Ovary (tissue), 9 donors: ENCODE data around the gene GATAD2A. TPM values are rescaled to one million over a fixed set of nuclear protein-coding genes. Genes with fewer than 3 reads are reported as not detected.
A peak's percentile ranks its signal among the peaks of the same experiment; 100 is the strongest.

ENCODE experiments used
- DNase-seq, 5 donors: peaks; one replicate each; pipeline ENCODE4 v3.0.0-alpha.2; 2019 to 2020
- H3K27ac ChIP-seq, 2 donors: fragments of 200-600 bp; one replicate each; pipeline versions ENCODE4 v1.5.1 to v1.8.0; 2019 to 2022
- H3K27me3 ChIP-seq: fragments of 200-600 bp; one replicate; pipeline ENCODE4 v1.8.0; 2022
- H3K36me3 ChIP-seq: fragments of 200-600 bp; sonication (generic); one replicate; pipeline ENCODE4 v1.5.1; 2019
- H3K4me1 ChIP-seq: one replicate; pipeline ENCODE4 v1.8.1; 2013; ENCODE audit warnings: mild to moderate bottlenecking, moderate library complexity; ENCODE audit not compliant: insufficient read depth
- H3K4me3 ChIP-seq: fragments of 200-600 bp; sonication (generic); one replicate; pipeline ENCODE4 v1.5.1; 2017
- H3K9me3 ChIP-seq, 2 donors: fragments of 200-600 bp in 1 of 2; sonication (generic) in 1 of 2; one replicate each; pipeline versions ENCODE4 v1.5.1 to v1.8.1; 2013 to 2019; ENCODE audit warnings: mild to moderate bottlenecking in 1 of 2, moderate library complexity in 1 of 2
- CTCF ChIP-seq, 3 donors: fragments of 450-650 bp in 2 of 3; fragments of 200-600 bp in 1 of 3; IDR thresholded peaks; one replicate each; pipeline versions ENCODE4 v1.5.1 to v1.8.0; 2016 to 2022; ENCODE audit warnings: antibody characterized with exemption in 3 of 3, mild to moderate bottlenecking in 1 of 3
- EP300 ChIP-seq: sonication (generic); formaldehyde crosslinking; IDR thresholded peaks from one replicate; pipeline ENCODE4 v1.6.1; 2017; ENCODE audit warnings: antibody characterized with exemption
- POLR2A ChIP-seq: fragments of 450-650 bp; IDR thresholded peaks from one replicate; pipeline ENCODE4 v1.6.1; 2017; ENCODE audit warnings: antibody characterized with exemption, mild to moderate bottlenecking, moderate library complexity
- WGBS, 3 donors: extraction: QIAGEN DNeasy Blood & Tissue Kit in 1 of 3; methylation state at CpG; one replicate each; pipeline versions ENCODE4 v1.1.5 to v1.1.7; 2013 to 2017; 5-methylcytosine and 5-hydroxymethylcytosine counted together
- intact Hi-C, 4 donors: fragments of 100-400 bp; cut with DNase I; formaldehyde crosslinking; loops; one replicate each; pipeline versions ENCODE4 v1.11.0 to v1.15.1; 2022 to 2023
- polyA plus RNA-seq, 2 donors: library from polyadenylated mRNA; stranded (reverse); fragments of 200-250 nt in 1 of 2; fragments of 350-450 nt in 1 of 2; fragmentation: Illumina TruSeq in 1 of 2; extraction: RNeasy Lipid Tissue Mini Kit (QIAGEN cat#74804) in 1 of 2; gene quantifications; one replicate each; pipeline ENCODE4 v1.2.3, GENCODE V29; 2013 to 2014
- total RNA-seq, 7 donors: library from RNA; depleted of rRNA in 2 of 7; stranded (reverse); fragments of >200 nt in 2 of 7; fragmentation: NEBNext Ultra II Directional in 3 of 7; extraction: Animal tissue kit (Norgen Biotek cat#: 25700) in 3 of 7; gene quantifications; one replicate each; pipeline versions ENCODE4 v1.1.0 to v1.2.4, GENCODE V29; 2016 to 2023
- donor health status: DM: no; HTN: no; CAD: no; lungs with moderate emphysema.
- donor health status: DM: no; HTN: no; CAD: no.
- donor health status: Bipolar disorder and iron deficiency.
- donor health status: DM: yes; HTN: yes; CAD: no.
- donor health status: DM: no; HTN: no; CAD: no.
- donor health status: DM: yes; HTN: yes; CAD: no.

Gene GATAD2A
- total and polyA plus RNA-seq, 9 donors = 10.7 to 83.0 (median 52.2) TPM

- DNase-seq = peak in 1 of 5 donors; percentile 63
- Histone ChIP-seq H3K4me1 (peaks cover 1% of the 10 kb centered on the region), H3K9me3 (no peaks in the 10 kb centered on the region), H3K27me3 (no peaks in the 10 kb centered on the region), H3K36me3 (no peaks in the 10 kb centered on the region), H3K4me3 (no peak overlapping the region), H3K27ac (no peak overlapping the region)
- intact Hi-C loops = no loop called here
- TF ChIP-seq EP300 = no peak
- no peak for TF ChIP-seq POLR2A
- no peak for TF ChIP-seq CTCF (IDR thresholded peaks at IDR 0.05)
- 18 to 72% (median 23%) methylated on average over 12 of the region's 12 CpGs for whole genome bisulfite sequencing, 3 donors
These were observed 101.1 kb downstream of the GATAD2A start for GRCh38 chr19:19506592-19506991.

- Histone ChIP-seq H3K27ac (no peak overlapping the region), H3K9me3 (no peaks in the 10 kb centered on the region), H3K36me3 (no peaks in the 10 kb centered on the region), H3K4me3 (no peak overlapping the region), H3K4me1 (peaks cover 1% of the 10 kb centered on the region), H3K27me3 (no peaks in the 10 kb centered on the region)
- DNase-seq = no peak
- 83 to 91% (median 88%) methylated on average over 8 of the region's 8 CpGs for WGBS, 3 donors
- intact Hi-C loops = no loop called here
- TF ChIP-seq EP300 = no peak
- no peak for TF ChIP-seq POLR2A
- TF ChIP-seq CTCF (IDR thresholded peaks at IDR 0.05) = no peak
These were observed 101.9 kb downstream of the GATAD2A start for GRCh38 chr19:19507354-19507753.

- H3K9me3 ChIP-seq = no peaks in the 10 kb centered on the region
- no peak for DNase-seq
- H3K27ac ChIP-seq = no peak overlapping the region
- intact Hi-C loops = no loop called here
- 73 to 76% (median 74%) methylated on average over 10 to 11 of the region's 11 CpGs for WGBS, 3 donors
- H3K4me1 ChIP-seq = peaks cover 1% of the 10 kb centered on the region
- no peaks in the 10 kb centered on the region for H3K36me3 ChIP-seq
- H3K27me3 ChIP-seq = no peaks in the 10 kb centered on the region
- no peak overlapping the region for H3K4me3 ChIP-seq
- TF ChIP-seq EP300 (no peak), CTCF (IDR thresholded peaks at IDR 0.05) (no peak), POLR2A (no peak)
These were observed 102.7 kb downstream of the GATAD2A start for GRCh38 chr19:19508217-19508616.

GRCh38 chr19:19510432-19510831, 105.0 kb downstream of the GATAD2A start:
- 26 to 43% (median 28%) methylated on average over 6 of the region's 6 CpGs for WGBS, 3 donors
- no peak for TF ChIP-seq CTCF (IDR thresholded peaks at IDR 0.05)
- no peak for TF ChIP-seq EP300
- no peak for TF ChIP-seq POLR2A
- Histone ChIP-seq H3K27me3 (no peaks in the 10 kb centered on the region), H3K4me1 (peaks cover 5% of the 10 kb centered on the region), H3K27ac (no peak overlapping the region), H3K36me3 (no peaks in the 10 kb centered on the region), H3K9me3 (no peaks in the 10 kb centered on the region), H3K4me3 (no peak overlapping the region)
- DNase-seq = no peak
- intact Hi-C loops = no loop called here

GRCh38 chr19:19513682-19514081, 108.2 kb downstream of the GATAD2A start:
- 75 to 84% (median 83%) methylated on average over 17 of the region's 17 CpGs for WGBS, 3 donors
- peaks cover 7% of the 10 kb centered on the region for H3K4me1 ChIP-seq
- no peaks in the 10 kb centered on the region for H3K9me3 ChIP-seq
- no peak overlapping the region for H3K27ac ChIP-seq
- H3K36me3 ChIP-seq = no peaks in the 10 kb centered on the region
- H3K27me3 ChIP-seq = no peaks in the 10 kb centered on the region
- no peak overlapping the region for H3K4me3 ChIP-seq
- TF ChIP-seq POLR2A (no peak), CTCF (IDR thresholded peaks at IDR 0.05) (no peak), EP300 (no peak)
- DNase-seq = peak in 1 of 5 donors; percentile 38
- intact Hi-C loops = no loop called here
